Measurements from ENCODE around the gene MGAT4C.
"Not testable (repeated sequence)": the region's sequence is repeated elsewhere in the genome, so short reads cannot be mapped to it uniquely, and the experiment has no call there.

Gene MGAT4C

GRCh38 chr12:86122846-86123468, 133.2 kb downstream of the MGAT4C start:
- DNase-seq: no peak

- DNase-seq: no peak
Measured at GRCh38 chr12:86118161-86118560, 138.0 kb downstream of the MGAT4C start.

GRCh38 chr12:86117711-86118110, 138.5 kb downstream of the MGAT4C start:
- no peak for DNase-seq

GRCh38 chr12:86104087-86104486, 152.1 kb downstream of the MGAT4C start:
- no peak for DNase-seq

GRCh38 chr12:86097161-86097560, 159.0 kb downstream of the MGAT4C start:
- DNase-seq: no peak

- DNase-seq: no peak
Measured at GRCh38 chr12:86091681-86092080, 164.5 kb downstream of the MGAT4C start.

GRCh38 chr12:86081843-86082242, 174.3 kb downstream of the MGAT4C start:
- DNase-seq: no peak

- not testable (repeated sequence) for DNase-seq
Measured at GRCh38 chr12:86059052-86059451, 197.1 kb downstream of the MGAT4C start.

GRCh38 chr12:86057092-86057845, 198.9 kb downstream of the MGAT4C start:
- no peak for DNase-seq

- no peak for DNase-seq
Measured at GRCh38 chr12:86052921-86053320, 203.3 kb downstream of the MGAT4C start.

GRCh38 chr12:86050010-86050409, 206.2 kb downstream of the MGAT4C start:
- no peak for DNase-seq

GRCh38 chr12:86044396-86044795, 211.8 kb downstream of the MGAT4C start:
- no peak for DNase-seq

GRCh38 chr12:86042062-86042461, 214.1 kb downstream of the MGAT4C start:
- no peak for DNase-seq

- no peak for DNase-seq
Measured at GRCh38 chr12:86018361-86018760, 237.8 kb downstream of the MGAT4C start.

- no peak for DNase-seq
Measured at GRCh38 chr12:86015026-86015425, 241.2 kb downstream of the MGAT4C start.

GRCh38 chr12:86006727-86007126, 249.5 kb downstream of the MGAT4C start:
- no peak for DNase-seq

- no peak for DNase-seq
Measured at GRCh38 chr12:85998074-85998473, 258.1 kb downstream of the MGAT4C start.

GRCh38 chr12:85996280-85996679, 259.9 kb downstream of the MGAT4C start:
- no peak for DNase-seq

- DNase-seq: no peak
Measured at GRCh38 chr12:85993746-85994145, 262.4 kb downstream of the MGAT4C start.

- DNase-seq: no peak
Measured at GRCh38 chr12:85985996-85986395, 270.2 kb downstream of the MGAT4C start.

GRCh38 chr12:85983601-85984000, 272.6 kb downstream of the MGAT4C start:
- no peak for DNase-seq

- no peak for DNase-seq
Measured at GRCh38 chr12:85979641-85980040, 276.6 kb downstream of the MGAT4C start.

GRCh38 chr12:85975716-85976115, 280.5 kb downstream of the MGAT4C start:
- DNase-seq: no peak

GRCh38 chr12:85971800-85972199, 284.4 kb downstream of the MGAT4C start:
- DNase-seq: no peak

- DNase-seq: no peak
Measured at GRCh38 chr12:85968606-85969005, 287.6 kb downstream of the MGAT4C start.
